Gastroesophageal sphincter (tissue), 4 donors: ENCODE data around the gene LDB2. TPM values are rescaled to one million over a fixed set of nuclear protein-coding genes. Genes with fewer than 3 reads are reported as not detected.

Experiments
- ATAC-seq: fragments of 150-250 bp; one replicate; pipeline ENCODE4 v1.9.1; 2016; ENCODE audit warnings: mild to moderate bottlenecking, moderate library complexity
- H3K27ac ChIP-seq, 4 donors: fragments of 200-600 bp; sonication (generic) in 3 of 4; 1 replicate in 3 of 4; 2 replicates in 1 of 4; pipeline ENCODE4 v1.5.1; 2016 to 2019
- H3K27me3 ChIP-seq: fragments of 200-600 bp; sonication (generic); one replicate; pipeline ENCODE4 v1.5.1; 2019
- H3K36me3 ChIP-seq, 2 donors: fragments of 200-600 bp; sonication (generic); one replicate each; pipeline ENCODE4 v1.5.1; 2019; ENCODE audit warnings: control low read depth in 1 of 2
- H3K4me1 ChIP-seq, 3 donors: fragments of 200-600 bp; sonication (generic); 1 replicate in 2 of 3; 2 replicates in 1 of 3; pipeline ENCODE4 v1.5.1; 2016 to 2019; ENCODE audit warnings: control low read depth in 2 of 3
- H3K4me3 ChIP-seq, 2 donors: fragments of 200-600 bp; sonication (generic); one replicate each; pipeline ENCODE4 v1.5.1; 2019; ENCODE audit warnings: mild to moderate bottlenecking in 1 of 2, moderate library complexity in 1 of 2
- H3K9me3 ChIP-seq, 3 donors: fragments of 200-600 bp; sonication (generic); one replicate each; pipeline ENCODE4 v1.5.1; 2017 to 2019; ENCODE audit warnings: control low read depth in 2 of 3
- CTCF ChIP-seq, 4 experiments: fragments of 200-600 bp in 2 of 4; fragments of 450-650 bp in 2 of 4; sonication (generic) in 1 of 4; IDR thresholded peaks; one replicate each; pipeline ENCODE4 v1.5.1; 2017 to 2019; ENCODE audit warnings: antibody characterized with exemption in 4 of 4, mild to moderate bottlenecking in 2 of 4, moderate library complexity in 2 of 4
- EP300 ChIP-seq: sonication (generic); formaldehyde crosslinking; IDR thresholded peaks from one replicate; pipeline ENCODE4 v1.6.1; 2017; ENCODE audit warnings: antibody characterized with exemption, mild to moderate bottlenecking
- POLR2A ChIP-seq, 2 donors: fragments of 450-650 bp; IDR thresholded peaks; one replicate each; pipeline ENCODE4 v1.6.1; 2017; ENCODE audit warnings: antibody characterized with exemption in 2 of 2, mild to moderate bottlenecking in 2 of 2, moderate library complexity in 1 of 2
- POLR2AphosphoS5 ChIP-seq: sonication (generic); formaldehyde crosslinking; IDR thresholded peaks from one replicate; pipeline ENCODE4 v1.6.1; 2017; ENCODE audit warnings: antibody characterized with exemption
- WGBS, 2 donors: methylation state at CpG; one replicate each; pipeline ENCODE4 v1.1.5; 2018; ENCODE audit warnings: low coverage in 1 of 2; 5-methylcytosine and 5-hydroxymethylcytosine counted together
- total RNA-seq, 4 donors: library from RNA; depleted of rRNA; stranded (reverse); fragments of >200 nt; gene quantifications; one replicate each; pipeline ENCODE4 v1.1.0, GENCODE V29; 2016

The LDB2 gene
- total RNA-seq, 4 donors from 2014 or later: 23.6 to 29.6 (median 28.3) TPM

DNA sequence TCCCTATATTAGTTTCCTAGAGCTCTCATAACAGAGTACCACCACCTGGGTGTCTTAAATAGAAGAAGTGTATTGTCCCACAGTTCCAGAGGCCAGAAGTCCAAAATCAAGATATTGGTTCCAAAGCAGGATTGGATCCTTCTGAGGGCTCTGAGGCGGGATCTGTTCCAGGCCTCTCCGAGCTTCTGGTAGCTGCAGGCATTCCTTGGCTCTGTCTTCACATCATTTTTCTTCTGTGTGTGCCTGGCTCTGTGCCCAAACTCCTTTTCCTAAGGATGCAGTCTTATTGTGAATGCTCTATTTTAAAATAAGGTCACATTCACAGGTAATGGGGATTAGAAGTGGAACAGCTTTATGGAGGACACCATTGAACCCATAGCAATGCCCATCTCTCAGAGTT lies 418.4 kb downstream of the LDB2 start:
- Histone ChIP-seq H3K36me3 (no peaks in the 10 kb centered on the region), H3K27me3 (no peaks in the 10 kb centered on the region), H3K4me3 (no peak overlapping the region), H3K9me3 (no peaks in the 10 kb centered on the region), H3K4me1 (peaks cover 0 to 21% (median 0%) of the 10 kb centered on the region in 3 donors), H3K27ac (no peak overlapping the region)
- TF ChIP-seq POLR2A (IDR thresholded peaks at IDR 0.05) (no peak), CTCF (IDR thresholded peaks at IDR 0.05) (no peak), EP300 (no peak), POLR2AphosphoS5 (no peak)
- no peak for ATAC-seq
- WGBS, 2 donors: 0 to 20% methylated on average over 2 of the region's 2 CpGs

GRCh38 chr4:16472537-16472936 lies 425.9 kb downstream of the LDB2 start:
- ATAC-seq: no peak
- 95 to 100% methylated on average over 1 of the region's 1 CpG for WGBS, 2 donors
- TF ChIP-seq EP300 (no peak), POLR2AphosphoS5 (no peak), CTCF (IDR thresholded peaks at IDR 0.05) (no peak), POLR2A (IDR thresholded peaks at IDR 0.05) (no peak)
- H3K4me1 ChIP-seq: no peaks in the 10 kb centered on the region
- no peaks in the 10 kb centered on the region for H3K27me3 ChIP-seq
- H3K27ac ChIP-seq: no peak overlapping the region
- no peak overlapping the region for H3K4me3 ChIP-seq
- peaks cover 0 to 25% (median 0%) of the 10 kb centered on the region in 3 donors for H3K9me3 ChIP-seq
- H3K36me3 ChIP-seq: no peaks in the 10 kb centered on the region

- Histone ChIP-seq H3K4me3 (no peak overlapping the region), H3K9me3 (peaks cover 0 to under 1% (median 0%) of the 10 kb centered on the region in 3 donors), H3K27ac (no peak overlapping the region), H3K27me3 (no peaks in the 10 kb centered on the region), H3K36me3 (no peaks in the 10 kb centered on the region), H3K4me1 (no peaks in the 10 kb centered on the region)
- ATAC-seq: no peak
- 49 to 82% methylated on average over 2 of the region's 2 CpGs for WGBS, 2 donors
- TF ChIP-seq EP300 (no peak), CTCF (IDR thresholded peaks at IDR 0.05) (no peak)
Observed at GRCh38 chr4:16467061-16467460, 431.4 kb downstream of the LDB2 start.

DNA sequence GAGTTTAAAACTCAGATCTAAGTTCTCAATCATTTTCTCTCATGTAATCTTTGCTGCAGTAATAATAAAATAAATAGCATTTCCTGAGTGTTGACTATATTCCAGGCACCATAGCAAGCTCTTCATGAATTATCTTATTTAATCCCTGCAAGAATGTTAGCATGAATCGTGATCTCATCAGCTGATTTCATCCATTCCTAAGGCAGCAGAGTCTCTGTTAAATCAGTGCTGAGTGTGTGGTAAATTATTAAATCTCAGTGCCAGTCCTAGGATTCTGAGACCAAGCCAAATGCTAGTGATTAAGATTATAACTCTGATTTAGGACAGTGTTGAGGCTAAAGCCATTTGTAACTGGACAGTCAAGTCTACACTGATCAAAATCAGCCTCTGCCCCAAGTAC lies 431.9 kb downstream of the LDB2 start:
- H3K27ac ChIP-seq: no peak overlapping the region
- no peaks in the 10 kb centered on the region for H3K36me3 ChIP-seq
- no peak for ATAC-seq
- H3K4me3 ChIP-seq: no peak overlapping the region
- WGBS, 2 donors: 70 to 78% methylated on average over 1 of the region's 1 CpG
- TF ChIP-seq POLR2A (IDR thresholded peaks at IDR 0.05) (no peak), CTCF (IDR thresholded peaks at IDR 0.05) (no peak), EP300 (no peak), POLR2AphosphoS5 (no peak)
- H3K9me3 ChIP-seq: no peaks in the 10 kb centered on the region
- no peaks in the 10 kb centered on the region for H3K4me1 ChIP-seq
- H3K27me3 ChIP-seq: no peaks in the 10 kb centered on the region

GRCh38 chr4:16464651-16465050 lies 433.8 kb downstream of the LDB2 start:
- WGBS, 2 donors: 83 to 89% methylated on average over 2 of the region's 2 CpGs
- Histone ChIP-seq H3K4me1 (no peaks in the 10 kb centered on the region), H3K36me3 (no peaks in the 10 kb centered on the region), H3K9me3 (no peaks in the 10 kb centered on the region), H3K4me3 (no peak overlapping the region), H3K27ac (no peak overlapping the region), H3K27me3 (no peaks in the 10 kb centered on the region)
- no peak for ATAC-seq
- TF ChIP-seq EP300: no peak
- TF ChIP-seq POLR2A (IDR thresholded peaks at IDR 0.05): no peak
- no peak for TF ChIP-seq CTCF (IDR thresholded peaks at IDR 0.05)
- no peak for TF ChIP-seq POLR2AphosphoS5
